ENCODE results near the gene CCDC157.

- TF ChIP-seq EZH2 (IDR thresholded peaks at IDR 0.05) (no peak), POLR2AphosphoS5 (IDR thresholded peaks at IDR 0.05; ENCODE audit: borderline replicate concordance, low read depth, low read length) (no peak), FOXP2 (optimal IDR thresholded peaks at IDR 0.05; ENCODE audit: control extremely low read depth, extremely low read length, insufficient read depth) (no peak)
Measured at GRCh38 chr22:30373331-30374325, 16.8 kb downstream of the CCDC157 start.
